HL-60 (cell line): ENCODE data around the gene MUC20.

Source experiments
- DNase-seq, 2 experiments: peaks; one replicate each; pipeline ENCODE4 v3.0.0-alpha.2; 2010 to 2020; ENCODE audit warnings: low read depth in 1 of 2, low spot score in 1 of 2
- H3K27ac ChIP-seq: fragments of 250-450 bp; sonication (Bioruptor Pico); replicated peaks from 2 replicates; pipeline ENCODE4 v1.5.1; 2020; ENCODE audit warnings: mild to moderate bottlenecking, moderate library complexity
- H3K27me3 ChIP-seq: fragments of 250-450 bp; sonication (Bioruptor Pico); 2 replicates; pipeline ENCODE4 v1.5.1; 2021; ENCODE audit warnings: mild to moderate bottlenecking, moderate library complexity; ENCODE audit not compliant: insufficient read depth, poor library complexity, severe bottlenecking
- H3K4me3 ChIP-seq: replicated peaks from 2 replicates; pipeline ENCODE4 v1.5.1; 2011; ENCODE audit warnings: mild to moderate bottlenecking, control low read depth, low read length; ENCODE audit not compliant: insufficient read depth
- CTCF ChIP-seq: IDR thresholded peaks from one replicate; pipeline ENCODE4 v1.5.1; 2011; ENCODE audit warnings: low read length, control low read depth, inconsistent platforms; ENCODE audit not compliant: insufficient read depth
- GABPA ChIP-seq: IDR thresholded peaks from 2 replicates; pipeline ENCODE4 v1.6.1; 2012; ENCODE audit warnings: low read depth
- POLR2AphosphoS5 ChIP-seq: IDR thresholded peaks from 2 replicates; pipeline ENCODE4 v1.6.1; 2012; ENCODE audit warnings: low read depth
- REST ChIP-seq: IDR thresholded peaks from 2 replicates; pipeline ENCODE4 v1.6.1; 2012; ENCODE audit warnings: low read depth; ENCODE audit not compliant: insufficient replicate concordance
- SPI1 ChIP-seq: IDR thresholded peaks from 2 replicates; pipeline ENCODE4 v1.6.1; 2012; ENCODE audit warnings: low read depth, mild to moderate bottlenecking, borderline replicate concordance

Gene MUC20

GRCh38 chr3:195729476-195730251, 8.9 kb downstream of the MUC20 start:
- Histone ChIP-seq H3K27ac (no peak overlapping the region), H3K4me3 (no peak overlapping the region), H3K27me3 (no peaks in the 10 kb centered on the region)
- no peak for TF ChIP-seq GABPA
- no peak for TF ChIP-seq POLR2AphosphoS5
- TF ChIP-seq CTCF, result no peak
- TF ChIP-seq REST, result no peak
- no peak for TF ChIP-seq SPI1
- DNase-seq, result no peak

GRCh38 chr3:195731356-195731905, 10.7 kb downstream of the MUC20 start:
- H3K4me3 ChIP-seq, result no peak overlapping the region
- no peak for DNase-seq
- no peaks in the 10 kb centered on the region for H3K27me3 ChIP-seq
- TF ChIP-seq GABPA (no peak), CTCF (no peak), SPI1 (no peak), REST (no peak), POLR2AphosphoS5 (no peak)
- H3K27ac ChIP-seq, result no peak overlapping the region

GRCh38 chr3:195732940-195733339, 12.2 kb downstream of the MUC20 start:
- Histone ChIP-seq H3K4me3 (no peak overlapping the region), H3K27me3 (peaks cover 5% of the 10 kb centered on the region), H3K27ac (no peak overlapping the region)
- no peak for TF ChIP-seq POLR2AphosphoS5
- TF ChIP-seq REST, result no peak
- TF ChIP-seq SPI1, result no peak
- TF ChIP-seq CTCF, result no peak
- no peak for TF ChIP-seq GABPA
- no peak for DNase-seq
